Suprapubic skin (tissue), 4 donors: ENCODE results near the gene FNBP1. TPM values are rescaled to one million over a fixed set of nuclear protein-coding genes. Genes with fewer than 3 reads are reported as not detected.
A peak's percentile ranks its signal among the peaks of the same experiment; 100 is the strongest.

Experiments used
- DNase-seq, 2 donors: peaks; one replicate each; pipeline ENCODE4 v3.0.0-alpha.2; 2019; ENCODE audit warnings: low spot score in 2 of 2
- H3K27ac ChIP-seq: fragments of 200-600 bp; sonication (generic); one replicate; pipeline ENCODE4 v1.5.1; 2019
- H3K27me3 ChIP-seq: fragments of 200-600 bp; sonication (generic); one replicate; pipeline ENCODE4 v1.5.1; 2019
- H3K36me3 ChIP-seq: fragments of 200-600 bp; sonication (generic); one replicate; pipeline ENCODE4 v1.5.1; 2019
- H3K4me1 ChIP-seq: fragments of 200-600 bp; sonication (generic); one replicate; pipeline ENCODE4 v1.5.1; 2019
- H3K4me3 ChIP-seq: fragments of 200-600 bp; sonication (generic); one replicate; pipeline ENCODE4 v1.5.1; 2019; ENCODE audit warnings: mild to moderate bottlenecking
- H3K9me3 ChIP-seq: fragments of 200-600 bp; sonication (generic); one replicate; pipeline ENCODE4 v1.5.1; 2019
- EP300 ChIP-seq: sonication (generic); formaldehyde crosslinking; IDR thresholded peaks from one replicate; pipeline ENCODE4 v1.6.1; 2017; ENCODE audit warnings: antibody characterized with exemption
- POLR2A ChIP-seq, 2 donors: fragments of 450-650 bp; IDR thresholded peaks; one replicate each; pipeline ENCODE4 v1.6.1; 2017; ENCODE audit warnings: antibody characterized with exemption in 2 of 2, mild to moderate bottlenecking in 2 of 2, moderate library complexity in 2 of 2
- POLR2AphosphoS5 ChIP-seq, 3 donors: sonication (generic); formaldehyde crosslinking; IDR thresholded peaks; one replicate each; pipeline ENCODE4 v1.6.1; 2017; ENCODE audit warnings: antibody characterized with exemption in 3 of 3
- WGBS: methylation state at CpG from one replicate; pipeline ENCODE4 v1.1.5; 2018; 5-methylcytosine and 5-hydroxymethylcytosine counted together
- total RNA-seq, 4 donors: library from RNA; depleted of rRNA; stranded (reverse); fragments of >200 nt; gene quantifications; one replicate each; pipeline ENCODE4 v1.1.0, GENCODE V29; 2016
- TF ChIP-seq, protein P1 (sequence below), 2 donors: fragments of 200-600 bp in 1 of 2; fragments of 450-650 bp in 1 of 2; sonication (generic) in 1 of 2; IDR thresholded peaks; one replicate each; pipeline ENCODE4 v1.5.1; 2016 to 2019; ENCODE audit warnings: antibody characterized with exemption in 2 of 2, mild to moderate bottlenecking in 1 of 2, moderate library complexity in 1 of 2

Gene FNBP1
- total RNA-seq, 4 donors from 2014 or later = 23.7 to 50.5 (median 43.3) TPM

- no peaks in the 10 kb centered on the region for H3K36me3 ChIP-seq
- H3K27ac ChIP-seq = no peak overlapping the region
- no peaks in the 10 kb centered on the region for H3K27me3 ChIP-seq
- 83% methylated on average over 11 of the region's 11 CpGs for WGBS
- no peak for TF ChIP-seq POLR2AphosphoS5 (IDR thresholded peaks at IDR 0.05)
- H3K9me3 ChIP-seq = no peaks in the 10 kb centered on the region
- no peak for DNase-seq
- H3K4me1 ChIP-seq = peaks cover 42% of the 10 kb centered on the region
- H3K4me3 ChIP-seq = no peak overlapping the region
Measured at GRCh38 chr9:130049431-130050210, 6.6 kb upstream of the FNBP1 start.

- no peaks in the 10 kb centered on the region for H3K36me3 ChIP-seq
- no peak for DNase-seq
- 84% methylated on average over 4 of the region's 4 CpGs for WGBS
- H3K4me1 ChIP-seq = peaks cover 36% of the 10 kb centered on the region
- H3K27me3 ChIP-seq = no peaks in the 10 kb centered on the region
- no peak overlapping the region for H3K27ac ChIP-seq
- H3K4me3 ChIP-seq = no peak overlapping the region
- TF ChIP-seq POLR2AphosphoS5 (IDR thresholded peaks at IDR 0.05) = no peak
- TF ChIP-seq POLR2A (IDR thresholded peaks at IDR 0.05) = no peak
- TF ChIP-seq, protein P1, sequence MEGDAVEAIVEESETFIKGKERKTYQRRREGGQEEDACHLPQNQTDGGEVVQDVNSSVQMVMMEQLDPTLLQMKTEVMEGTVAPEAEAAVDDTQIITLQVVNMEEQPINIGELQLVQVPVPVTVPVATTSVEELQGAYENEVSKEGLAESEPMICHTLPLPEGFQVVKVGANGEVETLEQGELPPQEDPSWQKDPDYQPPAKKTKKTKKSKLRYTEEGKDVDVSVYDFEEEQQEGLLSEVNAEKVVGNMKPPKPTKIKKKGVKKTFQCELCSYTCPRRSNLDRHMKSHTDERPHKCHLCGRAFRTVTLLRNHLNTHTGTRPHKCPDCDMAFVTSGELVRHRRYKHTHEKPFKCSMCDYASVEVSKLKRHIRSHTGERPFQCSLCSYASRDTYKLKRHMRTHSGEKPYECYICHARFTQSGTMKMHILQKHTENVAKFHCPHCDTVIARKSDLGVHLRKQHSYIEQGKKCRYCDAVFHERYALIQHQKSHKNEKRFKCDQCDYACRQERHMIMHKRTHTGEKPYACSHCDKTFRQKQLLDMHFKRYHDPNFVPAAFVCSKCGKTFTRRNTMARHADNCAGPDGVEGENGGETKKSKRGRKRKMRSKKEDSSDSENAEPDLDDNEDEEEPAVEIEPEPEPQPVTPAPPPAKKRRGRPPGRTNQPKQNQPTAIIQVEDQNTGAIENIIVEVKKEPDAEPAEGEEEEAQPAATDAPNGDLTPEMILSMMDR (IDR thresholded peaks at IDR 0.05) = no peak
- no peak for TF ChIP-seq EP300
- H3K9me3 ChIP-seq = no peaks in the 10 kb centered on the region
Measured at GRCh38 chr9:130045725-130046450, 2.9 kb upstream of the FNBP1 start.

- no peak for TF ChIP-seq POLR2AphosphoS5 (IDR thresholded peaks at IDR 0.05)
- TF ChIP-seq, protein P1 (IDR thresholded peaks at IDR 0.05) = no peak
- TF ChIP-seq EP300 = no peak
- 65% methylated on average over 13 of the region's 37 CpGs for WGBS
- no peaks in the 10 kb centered on the region for H3K36me3 ChIP-seq
- H3K9me3 ChIP-seq = no peaks in the 10 kb centered on the region
- peaks cover 34% of the 10 kb centered on the region for H3K4me1 ChIP-seq
- peak; percentile 86 to 87 for DNase-seq
- peak overlapping the region; percentile 93 for H3K27ac ChIP-seq
- peak overlapping the region; percentile 89 for H3K4me3 ChIP-seq
- no peaks in the 10 kb centered on the region for H3K27me3 ChIP-seq
Measured at GRCh38 chr9:130043654-130044623, 950 bp upstream of the FNBP1 start.

- 0% methylated on average over 6 of the region's 68 CpGs for WGBS
Measured at GRCh38 chr9:130042406-130042884, 544 bp downstream of the FNBP1 start.

More at GRCh38 chr9:130042406-130042884, 544 bp downstream of the FNBP1 start:
- TF ChIP-seq EP300 (no peak), POLR2A (IDR thresholded peaks at IDR 0.05) (no peak), POLR2AphosphoS5 (IDR thresholded peaks at IDR 0.05) (no peak)
- TF ChIP-seq, protein P1 (IDR thresholded peaks at IDR 0.05) = no peak
- no peaks in the 10 kb centered on the region for H3K36me3 ChIP-seq
- H3K27ac ChIP-seq = peak overlapping the region; percentile 93
- H3K9me3 ChIP-seq = no peaks in the 10 kb centered on the region
- H3K27me3 ChIP-seq = no peaks in the 10 kb centered on the region
- DNase-seq = peak in 1 of 2 donors; percentile 72
- peaks cover 34% of the 10 kb centered on the region for H3K4me1 ChIP-seq
- H3K4me3 ChIP-seq = peak overlapping the region; percentile 89
